HepG2 (cell line): ENCODE measurements around the gene ISG20L2. TPM values are rescaled to one million over a fixed set of nuclear protein-coding genes. Genes with fewer than 3 reads are reported as not detected.

Experiments used
- ATF5 ChIP-seq: sonication (generic); formaldehyde crosslinking; IDR thresholded peaks from 2 replicates; pipeline ENCODE4 v1.4.0; 2020; ENCODE audit warnings: mild to moderate bottlenecking, low read depth, missing genetic modification reagents
- CREBL2 ChIP-seq: sonication (generic); formaldehyde crosslinking; IDR thresholded peaks from 2 replicates; pipeline ENCODE4 v1.8.1; 2023; ENCODE audit warnings: missing genetic modification reagents, mild to moderate bottlenecking, borderline replicate concordance
- HCFC1 ChIP-seq: fragments of 150-350 bp; IDR thresholded peaks from 2 replicates; pipeline ENCODE4 v1.6.1; 2014; ENCODE audit warnings: low read depth, low read length
- HNF4A ChIP-seq: sonication (generic); formaldehyde crosslinking; IDR thresholded peaks from 2 replicates; pipeline ENCODE4 v1.4.0; 2020; ENCODE audit warnings: missing genetic modification reagents
- HNRNPUL1 ChIP-seq: fragments of 200-400 bp; formaldehyde crosslinking; IDR thresholded peaks from 2 replicates; pipeline ENCODE4 v1.6.1; 2017; ENCODE audit warnings: low read depth, mild to moderate bottlenecking, low read length, moderate library complexity
- MEIS2 ChIP-seq: sonication (generic); formaldehyde crosslinking; IDR thresholded peaks from 2 replicates; pipeline ENCODE4 v1.9.0; 2021; ENCODE audit warnings: mild to moderate bottlenecking, missing genetic modification reagents
- MLXIP ChIP-seq: sonication (generic); formaldehyde crosslinking; IDR thresholded peaks from 2 replicates; pipeline ENCODE4 v1.9.0; 2021; ENCODE audit warnings: missing genetic modification reagents, borderline replicate concordance
- MTERF4 ChIP-seq: sonication (generic); formaldehyde crosslinking; IDR thresholded peaks from 2 replicates; pipeline ENCODE4 v1.8.0; 2023; ENCODE audit warnings: mild to moderate bottlenecking, missing genetic modification reagents
- PAXIP1 ChIP-seq: sonication (generic); formaldehyde crosslinking; conservative IDR thresholded peaks from 2 replicates; pipeline ENCODE4 v1.4.0; 2020; ENCODE audit warnings: mild to moderate bottlenecking, missing genetic modification reagents, moderate library complexity
- POGZ ChIP-seq: sonication (generic); formaldehyde crosslinking; IDR thresholded peaks from 2 replicates; pipeline ENCODE4 v1.4.0; 2020; ENCODE audit warnings: mild to moderate bottlenecking, missing genetic modification reagents
- RAD21 ChIP-seq: fragments of 450-650 bp; formaldehyde crosslinking; IDR thresholded peaks from 2 replicates; pipeline ENCODE4 v1.5.0; 2020; ENCODE audit warnings: mild to moderate bottlenecking
- SNAPC5 ChIP-seq: sonication (generic); formaldehyde crosslinking; IDR thresholded peaks from 2 replicates; pipeline ENCODE4 v1.8.1; 2023; ENCODE audit warnings: mild to moderate bottlenecking, missing genetic modification reagents, borderline replicate concordance
- ZBTB43 ChIP-seq: sonication (generic); formaldehyde crosslinking; conservative IDR thresholded peaks from 2 replicates; pipeline ENCODE4 v1.4.0; 2020; ENCODE audit warnings: missing genetic modification reagents
- ZNF280B ChIP-seq: sonication (generic); formaldehyde crosslinking; IDR thresholded peaks from 2 replicates; pipeline ENCODE4 v1.5.0; 2020; ENCODE audit warnings: missing genetic modification reagents, mild to moderate bottlenecking, borderline replicate concordance
- polyA plus RNA-seq, 8 experiments: library from polyadenylated mRNA; depleted of rRNA in 3 of 8; stranded (reverse) in 7 of 8; unstranded in 1 of 8; fragments of >200 nt; fragmentation: Illumina TruSeq in 4 of 8; extraction: Trizol in 4 of 8; gene quantifications; 2 replicates each; pipeline versions ENCODE4 v1.2.1 to v1.2.3, GENCODE V29; 2011 to 2016; ENCODE audit warnings: low read depth in 4 of 8, missing spikeins in 1 of 8, mixed read lengths in 1 of 8; ENCODE audit not compliant: insufficient read depth in 1 of 8
- total RNA-seq, 5 experiments: library from RNA; depleted of rRNA; stranded (reverse); fragments of >200 nt; fragmentation: Illumina TruSeq; extraction: Trizol; gene quantifications; 2 replicates each; pipeline ENCODE4 v1.2.3, GENCODE V29; 2016; ENCODE audit warnings: low read depth in 1 of 5

Gene ISG20L2
- total and polyA plus RNA-seq, 2 of the 13 experiments (the other 11 are each of a cell fraction or from before 2014, with no cell fraction given), result 19.8 to 21.3 TPM

- TF ChIP-seq ZBTB43 (CRISPR knock-in tag) (0 out of 2 replicates have a peak, but pooled peaks have one; percentile 39), MTERF4 (peak; percentile 54; the same call in 1 of the 2 replicates), HNRNPUL1 (no peak), ATF5 (0 out of 2 replicates have a peak, but pooled peaks have one; percentile 47), POGZ (CRISPR knock-in tag) (peak; percentile 27; the same call in 1 of the 2 replicates), HCFC1 (peak; percentile 70), RAD21 (CRISPR knock-in tag) (peak; percentile 34; the same call in 1 of the 2 replicates), MLXIP (no peak), PAXIP1 (CRISPR knock-in tag) (peak; percentile 62), SNAPC5 (CRISPR knock-in tag) (no peak), ZNF280B (CRISPR knock-in tag) (peak; percentile 73), HNF4A (CRISPR knock-in tag) (no peak; the same call in 1 of the 2 replicates), MEIS2 (0 out of 2 replicates have a peak, but pooled peaks have one; percentile 74), CREBL2 (CRISPR knock-in tag) (peak; percentile 55; the same call in 1 of the 2 replicates)
Observed at GRCh38 chr1:156751757-156752481, 23.4 kb upstream of the ISG20L2 start (continued).
